ENCODE data around the gene ANKFN1.

The ANKFN1 gene

DNA sequence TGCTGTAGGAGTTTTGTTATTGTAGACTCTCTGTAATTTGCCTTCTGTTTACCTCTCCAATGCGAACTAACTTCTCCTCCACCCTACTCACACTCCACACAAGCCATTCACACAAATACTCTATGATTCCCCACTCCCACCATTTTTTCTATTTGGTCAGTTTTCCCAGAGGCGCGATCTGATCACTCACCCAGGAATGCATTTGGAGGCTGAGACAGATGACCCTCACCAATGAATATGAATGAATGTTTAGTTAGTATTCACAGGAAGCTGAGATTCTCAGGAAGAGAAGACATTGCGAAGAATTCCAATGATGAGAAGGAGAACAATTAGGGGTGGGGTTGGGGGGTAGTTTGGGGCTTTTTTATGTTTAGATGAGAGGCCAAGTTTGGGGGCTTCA lies 10.5 kb upstream of the ANKFN1 start:
- DNase-seq (ENCODE audit: low read depth in 2 of 2) = no peak

DNA sequence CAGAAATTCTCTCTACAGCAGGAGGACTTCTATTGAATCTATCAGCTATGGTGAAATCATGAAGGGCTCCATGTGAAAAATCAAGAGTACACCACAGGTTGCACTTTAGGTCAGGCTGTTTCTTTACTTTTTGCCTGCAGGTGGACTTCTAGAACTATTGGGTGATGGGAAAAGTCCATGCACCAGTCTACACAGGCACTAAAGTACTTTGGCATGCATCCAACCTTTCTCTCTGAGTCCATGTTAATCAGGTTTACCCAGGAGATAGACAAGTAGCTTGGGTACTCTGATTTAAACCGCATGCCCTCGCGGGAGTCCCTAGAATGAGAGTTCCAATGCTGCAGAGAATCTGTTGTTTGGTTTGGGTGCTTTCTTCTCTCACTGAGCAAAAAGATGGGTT lies 9.1 kb upstream of the ANKFN1 start:
- DNase-seq (ENCODE audit: low read depth in 2 of 2) = no peak

DNA sequence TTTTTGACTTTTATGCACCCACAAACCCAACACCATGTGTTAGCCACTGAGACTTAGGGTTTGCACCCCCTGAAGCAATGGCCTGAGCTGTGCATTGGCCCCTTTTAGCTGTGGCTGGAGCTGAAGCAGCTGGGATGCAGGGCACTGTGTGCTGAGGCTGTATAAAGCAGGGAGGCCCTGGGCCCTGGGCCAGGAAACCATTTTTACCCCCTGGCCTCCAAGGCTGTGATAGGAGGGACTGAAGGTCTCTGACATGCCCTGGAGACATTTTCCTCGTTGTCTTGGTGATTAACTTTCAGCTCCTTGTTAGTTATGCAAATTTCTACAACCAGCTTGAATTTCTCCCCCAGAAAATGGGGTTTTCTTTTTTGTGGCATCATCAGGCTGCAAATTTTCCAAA lies 6.7 kb upstream of the ANKFN1 start:
- DNase-seq (ENCODE audit: low read depth in 2 of 2) = no peak

DNA sequence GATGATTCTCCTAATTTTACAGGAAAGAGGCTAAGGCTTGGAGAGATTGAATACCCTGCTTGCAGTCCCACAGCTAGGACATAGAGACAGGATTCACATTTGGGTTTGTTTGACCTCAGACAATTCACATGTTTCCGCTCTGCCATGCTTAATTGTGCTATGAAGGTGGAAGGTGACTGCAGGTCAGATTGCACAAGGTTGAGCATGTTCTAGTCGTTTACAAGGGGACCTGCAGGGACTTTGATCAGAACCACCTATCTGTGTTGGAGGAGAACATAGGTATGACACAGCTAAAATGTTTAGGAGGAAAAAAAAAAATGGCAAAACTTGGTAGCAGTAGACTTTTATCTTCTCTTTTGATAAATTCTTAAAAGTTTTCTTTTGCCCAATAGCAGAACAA lies 4.9 kb upstream of the ANKFN1 start:
- DNase-seq (ENCODE audit: low read depth in 2 of 2) = no peak

DNA sequence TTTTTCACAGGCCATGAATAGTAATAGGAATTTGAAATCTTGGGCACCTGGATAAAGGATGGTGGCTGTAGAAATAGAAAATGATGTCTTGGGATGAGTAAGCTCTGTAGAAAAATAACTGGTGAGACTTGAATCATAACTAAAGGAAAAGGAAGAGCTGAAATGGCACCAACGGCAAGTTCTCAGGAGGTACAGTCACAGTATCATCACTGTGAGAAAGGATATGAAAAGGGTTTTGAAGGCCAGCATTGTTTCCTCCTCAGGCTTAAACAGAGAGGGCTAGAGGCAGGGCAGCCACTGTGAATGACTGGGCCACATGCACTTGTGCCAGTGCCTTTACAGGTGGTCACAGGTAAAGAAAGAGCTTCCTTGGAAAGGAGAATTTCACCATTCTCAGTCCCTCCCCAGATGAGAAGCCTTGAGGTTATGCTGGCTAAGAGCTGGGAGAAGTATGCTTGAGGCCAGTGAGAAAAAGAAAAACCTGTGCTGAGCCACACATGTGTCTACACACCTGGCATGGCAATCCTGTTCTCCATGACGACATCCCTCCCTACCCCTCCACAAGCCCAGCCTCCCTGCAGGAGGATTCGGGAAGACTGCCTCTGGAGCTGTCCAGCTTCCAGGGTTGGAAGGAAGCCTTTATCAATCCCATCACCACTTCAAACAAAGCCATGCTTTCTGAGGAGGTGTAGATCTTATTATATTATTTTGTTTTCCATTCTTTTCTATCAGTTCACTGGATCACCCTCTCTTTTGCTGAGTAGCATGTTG lies 3.8 kb upstream of the ANKFN1 start:
- no peak for DNase-seq (ENCODE audit: low read depth in 2 of 2)

DNA sequence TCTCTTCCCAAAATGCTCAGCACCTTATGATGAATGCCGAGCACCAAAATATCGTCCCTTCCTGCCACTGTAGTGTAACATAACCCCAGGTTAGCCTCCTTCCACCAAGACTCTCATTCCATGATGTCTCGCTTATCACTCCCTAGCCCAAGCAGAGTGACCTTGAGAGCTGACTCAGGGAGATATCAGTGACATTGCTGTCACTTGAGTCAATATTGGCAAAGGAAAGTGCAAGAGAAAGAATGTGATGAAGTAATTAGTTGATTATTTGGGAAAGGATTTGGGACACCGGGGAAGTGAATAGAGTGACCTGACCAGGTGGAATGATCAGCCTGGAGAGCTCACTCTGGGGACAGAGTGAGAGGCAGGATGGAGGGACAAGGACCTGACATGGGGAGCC lies 2.6 kb upstream of the ANKFN1 start:
- DNase-seq (ENCODE audit: low read depth in 2 of 2) = no peak

DNA sequence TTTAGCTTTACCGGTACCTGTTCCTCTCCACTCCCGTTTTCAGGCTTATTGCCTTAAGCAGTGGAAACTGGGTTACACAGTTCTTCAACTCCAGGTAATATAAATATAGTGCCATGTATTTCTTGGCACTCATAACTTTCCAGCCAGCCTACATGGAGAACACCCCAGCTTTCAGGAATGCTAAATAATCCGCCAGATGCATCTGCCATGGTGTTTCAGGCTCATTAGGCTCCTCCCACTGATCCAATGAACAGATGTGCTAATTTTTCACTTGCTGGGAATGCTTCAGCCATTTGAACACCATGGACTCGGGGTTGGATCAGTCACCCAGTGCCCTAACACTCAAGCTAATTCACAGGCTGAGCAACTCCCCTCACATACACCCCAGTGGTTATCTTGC lies 4.6 kb downstream of the ANKFN1 start:
- DNase-seq (ENCODE audit: low read depth in 2 of 2) = no peak

DNA sequence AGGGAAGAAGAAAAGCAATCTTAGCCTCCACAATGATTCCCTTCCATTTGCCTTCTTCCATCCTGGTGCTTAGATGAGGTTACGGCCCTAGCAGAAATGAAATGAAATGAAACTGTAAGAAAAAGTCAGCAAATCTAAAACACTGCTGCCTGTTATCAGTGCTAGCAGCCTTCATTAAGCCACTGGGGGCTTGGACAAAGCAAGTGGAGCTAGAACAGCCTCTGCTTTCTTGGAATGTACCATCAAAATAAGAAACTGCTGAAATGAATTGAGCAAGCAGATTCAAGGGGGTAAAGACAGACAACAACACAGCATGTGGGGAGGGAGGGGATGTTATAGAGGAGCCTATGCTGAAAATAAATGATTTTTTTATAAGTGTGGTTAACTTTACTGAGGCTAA lies 5.1 kb downstream of the ANKFN1 start:
- no peak for DNase-seq (ENCODE audit: low read depth in 2 of 2)

DNA sequence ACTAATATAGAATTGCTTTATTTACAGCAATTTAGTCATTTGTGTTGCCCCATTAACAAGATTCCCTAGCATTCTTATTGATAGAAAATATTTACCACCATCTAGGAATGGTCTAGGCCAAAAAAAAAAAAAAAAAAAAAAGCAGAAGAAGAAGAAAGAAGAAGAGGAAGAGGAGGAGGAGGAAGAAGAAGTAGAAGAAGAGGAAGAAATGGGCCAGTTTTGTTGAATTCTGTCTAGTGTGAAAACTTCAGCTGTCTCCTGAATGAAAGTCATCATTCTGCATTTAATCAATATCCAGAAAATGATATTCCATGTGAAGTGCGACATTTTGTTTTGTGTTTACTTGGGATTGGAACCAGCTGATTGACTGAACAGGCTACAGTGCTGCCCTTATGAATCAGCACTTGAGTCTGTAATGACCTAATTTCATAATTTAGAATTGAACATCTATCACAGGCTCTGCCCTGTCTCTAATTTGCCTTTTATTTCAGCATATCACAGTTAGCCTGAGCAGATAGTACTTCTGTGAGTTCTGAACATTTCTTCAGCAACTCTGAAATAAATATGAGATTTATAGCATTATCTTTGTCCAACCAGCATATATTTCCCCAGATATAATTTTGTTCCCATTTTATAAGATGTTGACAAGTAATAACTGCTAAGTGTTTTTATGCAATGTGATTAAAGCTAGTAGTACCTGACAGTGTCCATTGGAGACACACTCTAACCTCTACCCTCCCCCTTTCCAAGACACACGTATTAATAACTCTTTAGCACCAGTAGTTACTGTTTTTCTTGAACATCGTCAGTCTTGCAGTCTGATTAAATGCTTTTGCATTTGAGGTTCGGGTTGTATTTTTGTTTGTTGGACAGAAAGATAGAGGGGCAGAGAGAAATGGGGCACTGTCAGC lies 5.9 kb downstream of the ANKFN1 start:
- no peak for DNase-seq (ENCODE audit: low read depth in 2 of 2)

DNA sequence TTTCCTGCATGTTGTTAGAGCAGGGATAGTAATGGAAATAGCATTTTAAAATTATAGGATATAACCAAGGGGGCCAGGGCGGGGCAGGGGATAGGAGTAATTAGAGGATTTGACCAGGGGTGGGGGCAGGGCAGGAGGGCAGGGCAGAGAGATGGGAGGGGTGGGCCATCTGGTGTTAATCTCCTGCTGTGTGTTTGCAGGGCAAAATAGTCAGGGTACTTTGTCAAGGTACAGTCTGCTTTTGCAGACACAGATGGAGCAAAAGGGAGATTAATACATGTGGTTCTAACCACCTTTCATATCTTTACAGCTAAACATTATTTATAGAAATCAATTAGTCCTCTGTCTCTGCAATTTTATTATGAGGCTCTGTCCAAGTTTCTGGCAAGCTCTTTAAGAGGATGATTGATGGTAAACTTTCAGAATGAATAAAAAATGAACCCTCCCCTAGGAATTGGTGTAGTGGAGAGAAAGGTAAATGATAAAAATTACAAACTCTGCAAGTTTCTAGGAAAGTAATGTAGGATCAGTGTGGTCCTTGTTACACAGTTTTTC lies 6.6 kb downstream of the ANKFN1 start:
- no peak for DNase-seq (ENCODE audit: low read depth in 2 of 2)

DNA sequence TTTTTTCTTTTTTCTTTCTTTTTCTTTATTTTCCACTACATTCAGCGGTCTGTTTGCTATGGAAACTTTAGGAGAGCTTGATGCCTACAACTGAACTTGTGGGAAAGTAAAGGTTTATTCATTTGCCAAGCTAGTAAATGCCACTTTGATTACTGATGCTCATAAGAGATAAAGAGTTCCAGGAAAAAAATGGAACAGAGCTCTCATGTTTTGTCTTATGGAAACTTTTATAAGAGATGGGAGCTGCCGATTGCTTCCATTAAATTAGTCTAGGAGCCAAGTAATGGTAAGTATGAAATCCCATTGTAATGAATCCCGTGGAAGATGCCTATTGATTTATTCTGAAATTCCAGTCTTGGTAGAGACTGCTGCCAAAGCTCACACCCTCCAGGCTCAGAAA lies 7.1 kb downstream of the ANKFN1 start:
- no peak for DNase-seq (ENCODE audit: low read depth in 2 of 2)

DNA sequence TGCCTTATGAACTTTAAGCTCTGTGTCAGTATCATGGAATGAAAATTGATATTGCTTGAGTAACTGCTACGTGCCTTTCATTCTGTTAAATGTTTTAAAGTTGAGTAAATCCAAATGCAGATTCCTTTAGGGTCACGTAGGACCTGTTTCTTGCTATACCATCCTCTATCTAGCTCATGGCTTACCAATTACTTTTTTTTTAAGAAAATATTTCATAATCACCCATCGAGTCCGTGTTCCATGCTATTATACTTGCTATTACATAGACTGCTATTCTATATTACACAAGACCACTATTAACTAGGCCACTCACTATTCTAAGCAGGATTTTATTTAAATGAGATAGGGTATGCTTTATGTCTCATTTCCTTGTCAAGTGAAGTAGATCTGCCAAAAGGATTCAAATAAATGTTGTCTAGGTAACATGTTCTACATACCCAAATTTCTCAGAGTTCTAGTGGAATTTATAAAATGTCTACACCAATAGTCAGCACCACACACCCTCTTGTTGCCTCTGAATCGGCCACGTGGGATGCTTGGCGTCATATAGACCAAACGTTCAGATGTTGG lies 11.9 kb downstream of the ANKFN1 start:
- DNase-seq (ENCODE audit: low read depth in 2 of 2) = no peak

DNA sequence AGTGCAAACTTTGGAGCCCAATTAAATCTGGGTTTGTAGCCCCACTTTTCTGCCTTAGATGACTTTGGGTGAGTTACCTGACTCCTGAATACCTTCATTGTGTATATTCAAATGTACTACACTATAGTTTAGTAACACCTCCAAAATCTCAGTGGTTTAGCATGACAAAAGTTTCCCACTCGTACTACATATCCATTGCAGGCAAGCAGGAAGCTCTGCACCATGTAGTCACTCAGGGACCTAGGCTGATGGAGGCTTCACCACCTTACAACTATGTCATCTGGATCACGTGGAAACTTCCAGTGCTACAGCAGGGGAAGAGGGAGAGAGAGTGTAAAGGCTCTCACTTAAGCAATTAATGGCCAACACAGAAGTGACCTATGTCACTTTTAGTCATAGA lies 14.2 kb downstream of the ANKFN1 start:
- no peak for DNase-seq (ENCODE audit: low read depth in 2 of 2)

DNA sequence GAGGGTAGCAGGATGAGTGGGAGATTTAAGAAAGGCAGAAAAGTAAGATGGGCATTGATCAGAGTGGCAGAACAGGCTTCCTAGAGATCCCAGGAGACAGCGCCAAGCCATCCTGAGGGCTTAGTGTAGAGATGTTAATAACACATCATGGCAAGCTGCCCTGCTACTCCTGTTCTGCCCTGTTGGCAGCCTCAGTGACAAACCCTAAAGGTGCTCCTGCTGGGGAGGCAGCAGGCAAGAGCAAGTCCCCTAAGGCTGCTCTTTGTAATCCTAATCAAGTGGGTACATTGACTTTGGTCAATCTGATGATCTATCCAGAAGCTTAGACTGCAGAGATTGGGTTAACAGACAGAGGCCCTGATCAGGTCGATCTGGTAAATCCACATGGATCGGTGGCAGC lies 16.3 kb downstream of the ANKFN1 start:
- no peak for DNase-seq (ENCODE audit: low read depth in 2 of 2)

DNA sequence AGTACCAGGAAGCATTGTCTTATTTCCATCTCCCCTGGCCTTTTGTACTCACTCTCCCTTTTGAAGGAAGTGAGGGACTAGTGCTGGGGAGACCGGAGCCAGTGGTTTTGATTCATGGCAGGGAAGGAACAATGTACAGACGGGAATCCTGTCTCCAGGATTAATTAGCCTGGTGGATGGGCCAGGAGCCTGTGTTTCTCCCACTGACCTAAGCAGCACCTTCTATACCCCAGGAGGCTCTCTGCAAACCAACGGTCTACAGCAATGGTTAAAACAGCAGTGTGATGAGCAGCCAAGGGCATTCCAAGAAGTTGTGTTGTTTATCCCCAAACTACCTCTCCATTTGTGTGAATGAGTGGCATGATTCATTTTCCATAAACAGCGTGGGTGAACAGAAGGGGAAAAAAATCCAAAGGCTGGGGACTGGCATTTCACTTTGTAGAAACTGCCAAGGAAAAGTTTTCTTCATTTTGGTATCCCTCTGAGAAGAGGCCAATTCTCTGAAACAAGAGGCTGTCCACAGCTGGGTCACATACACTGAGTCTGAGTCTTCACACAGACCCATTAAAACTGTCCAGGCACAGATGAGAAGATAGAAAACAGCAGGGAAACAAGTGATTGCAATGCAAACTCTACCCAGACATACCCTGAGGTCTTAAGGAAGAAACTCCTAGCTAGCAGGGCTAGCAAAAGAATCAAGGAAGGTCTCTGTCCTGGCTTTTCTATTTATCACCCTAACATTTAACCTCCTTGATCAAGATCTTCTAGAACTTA lies 18.1 kb downstream of the ANKFN1 start:
- no peak for DNase-seq (ENCODE audit: low read depth in 2 of 2)

DNA sequence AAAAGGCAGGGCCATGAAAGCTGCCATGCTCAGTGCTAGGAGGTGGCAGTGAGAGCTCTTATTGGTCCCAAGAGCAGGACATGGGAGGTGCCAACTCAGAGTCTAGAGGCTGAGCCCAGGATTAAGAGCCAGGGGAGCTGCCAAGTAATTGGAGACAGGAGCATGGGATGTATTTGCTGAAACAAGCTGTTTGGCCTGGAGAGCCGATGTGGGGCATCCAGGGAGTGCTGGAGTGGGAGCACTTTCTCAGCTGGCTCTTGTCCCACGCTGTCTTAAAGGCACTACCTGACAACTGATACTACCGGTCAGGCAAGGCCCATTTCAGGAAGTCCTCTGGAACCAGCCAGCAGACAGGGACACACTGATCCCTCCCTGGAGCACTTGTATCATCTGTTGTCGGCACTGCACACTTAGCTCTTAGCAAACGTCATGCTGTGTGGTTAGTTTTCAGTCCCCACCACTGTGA lies 19.3 kb downstream of the ANKFN1 start:
- no peak for DNase-seq (ENCODE audit: low read depth in 2 of 2)

DNA sequence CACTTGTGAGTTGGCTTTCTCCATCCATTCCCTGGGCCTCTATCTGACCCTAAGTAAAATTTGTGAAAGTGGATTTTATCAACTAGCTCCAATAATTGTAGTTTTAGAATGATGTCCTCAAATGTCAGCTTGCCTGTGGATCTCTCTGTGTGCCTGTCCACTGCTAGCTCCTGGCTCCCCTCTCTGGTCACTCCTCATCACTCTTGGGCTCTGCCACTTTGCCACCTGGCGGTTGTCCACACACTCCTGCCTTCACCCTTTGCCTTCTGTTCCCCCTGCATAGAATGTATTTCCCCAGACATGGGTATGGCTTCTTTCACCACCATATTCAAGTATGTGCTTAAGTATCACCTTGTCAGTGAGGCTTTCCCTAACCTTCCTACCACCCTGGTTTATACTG lies 19.8 kb downstream of the ANKFN1 start:
- DNase-seq (ENCODE audit: low read depth in 2 of 2) = no peak

DNA sequence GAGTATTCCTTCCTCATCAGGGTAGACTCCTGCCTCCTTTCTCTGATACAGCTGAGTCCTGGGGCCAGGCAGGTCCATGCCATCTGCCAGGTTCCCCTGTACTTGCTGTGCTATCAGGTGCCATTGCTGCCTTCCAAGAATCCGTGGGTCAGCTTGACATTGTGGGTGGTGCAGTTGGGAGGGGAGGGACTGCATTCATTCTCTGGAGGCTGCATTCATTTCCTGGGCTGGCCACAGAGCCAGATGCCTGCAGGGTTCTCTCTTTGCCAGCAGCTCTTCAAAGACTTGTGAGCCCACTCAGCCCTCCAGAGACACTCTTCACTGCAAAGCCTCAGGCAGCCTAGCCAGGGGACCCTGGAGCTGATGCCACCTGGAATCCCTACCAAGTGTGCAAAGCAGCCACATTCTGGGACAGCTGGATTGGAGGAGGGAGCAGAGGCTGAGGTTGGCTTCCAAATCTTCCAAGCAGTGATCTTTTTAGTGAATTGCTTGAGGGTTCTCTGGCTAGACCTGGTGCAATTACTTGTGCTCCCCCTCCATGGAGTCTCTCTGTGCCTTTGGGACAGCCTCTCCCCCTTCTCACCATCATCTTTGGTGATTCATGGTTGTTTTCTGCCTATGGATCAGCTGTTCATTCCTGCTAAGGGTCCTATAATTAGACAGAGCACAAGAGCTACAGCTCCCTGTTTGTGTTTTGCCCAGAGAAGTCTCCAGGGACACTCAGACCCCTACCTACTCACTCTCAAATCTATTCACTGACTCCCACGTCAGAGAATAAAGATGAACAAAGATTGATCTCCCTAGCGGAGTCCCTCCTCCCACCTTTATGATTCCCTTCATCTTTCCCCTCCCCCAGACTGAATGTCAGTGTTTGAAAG lies 20.9 kb downstream of the ANKFN1 start:
- no peak for DNase-seq (ENCODE audit: low read depth in 2 of 2)

DNA sequence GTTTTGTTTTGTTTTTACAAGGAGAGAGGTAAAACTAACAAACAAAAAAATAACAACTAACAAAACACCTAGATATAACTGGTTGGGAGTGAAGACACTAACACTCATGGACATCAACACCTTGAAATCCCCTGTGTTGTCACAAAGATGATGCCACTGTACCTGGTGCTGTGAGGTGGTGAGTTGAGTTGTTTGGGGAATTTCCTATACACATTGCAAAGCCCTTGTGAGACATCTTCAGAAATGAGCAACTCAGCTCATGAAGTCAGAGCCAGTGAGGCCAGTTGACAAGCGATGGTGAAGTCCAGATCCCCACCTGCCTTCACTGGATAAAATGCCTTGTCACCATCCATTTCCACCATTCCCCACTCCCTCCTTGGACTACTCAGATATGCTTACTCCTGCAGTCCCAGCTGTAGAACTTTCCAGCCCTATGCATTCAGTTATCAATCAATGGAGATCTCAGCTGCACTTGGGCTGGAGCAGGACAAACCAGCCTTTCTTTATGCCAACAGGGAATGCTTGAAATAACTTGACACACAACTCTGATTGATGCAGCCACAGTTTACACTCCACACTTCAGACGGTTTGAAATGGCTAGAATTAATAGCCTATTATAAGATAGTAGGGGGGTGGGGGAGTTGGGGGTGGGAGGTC lies 22.2 kb downstream of the ANKFN1 start:
- no peak for DNase-seq (ENCODE audit: low read depth in 2 of 2)

DNA sequence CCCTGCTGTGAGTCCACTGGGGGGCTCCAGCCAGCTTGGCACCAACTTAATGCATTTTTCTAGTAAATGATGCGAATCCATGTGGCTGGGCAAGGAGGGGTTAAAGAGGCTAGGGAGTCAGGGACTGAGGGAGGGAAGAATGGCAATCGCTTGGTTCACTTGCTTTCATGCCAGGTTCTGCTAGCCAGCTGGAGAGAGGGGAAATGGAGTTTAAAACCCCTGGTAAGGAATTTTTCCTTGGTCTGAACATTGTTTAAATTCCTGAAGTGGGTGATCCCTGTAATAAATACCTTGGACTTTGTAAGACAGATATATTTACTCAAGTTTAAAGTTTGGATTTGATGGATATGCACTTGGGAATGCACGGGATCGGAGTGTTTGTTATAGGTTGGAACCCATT lies 22.8 kb downstream of the ANKFN1 start:
- no peak for DNase-seq (ENCODE audit: low read depth in 2 of 2)

All from stimulated activated CD4-positive, alpha-beta T cell treated with anti-CD3 and anti-CD28 coated beads, Interleukin-15, amount 100 ng/mL, for 48 hours (primary cell).